Measurements from ENCODE around the gene CDH22. TPM values are rescaled to one million over a fixed set of nuclear protein-coding genes. Genes with fewer than 3 reads are reported as not detected.

The CDH22 gene
- total RNA-seq, result not detected in 2 replicates

DNA sequence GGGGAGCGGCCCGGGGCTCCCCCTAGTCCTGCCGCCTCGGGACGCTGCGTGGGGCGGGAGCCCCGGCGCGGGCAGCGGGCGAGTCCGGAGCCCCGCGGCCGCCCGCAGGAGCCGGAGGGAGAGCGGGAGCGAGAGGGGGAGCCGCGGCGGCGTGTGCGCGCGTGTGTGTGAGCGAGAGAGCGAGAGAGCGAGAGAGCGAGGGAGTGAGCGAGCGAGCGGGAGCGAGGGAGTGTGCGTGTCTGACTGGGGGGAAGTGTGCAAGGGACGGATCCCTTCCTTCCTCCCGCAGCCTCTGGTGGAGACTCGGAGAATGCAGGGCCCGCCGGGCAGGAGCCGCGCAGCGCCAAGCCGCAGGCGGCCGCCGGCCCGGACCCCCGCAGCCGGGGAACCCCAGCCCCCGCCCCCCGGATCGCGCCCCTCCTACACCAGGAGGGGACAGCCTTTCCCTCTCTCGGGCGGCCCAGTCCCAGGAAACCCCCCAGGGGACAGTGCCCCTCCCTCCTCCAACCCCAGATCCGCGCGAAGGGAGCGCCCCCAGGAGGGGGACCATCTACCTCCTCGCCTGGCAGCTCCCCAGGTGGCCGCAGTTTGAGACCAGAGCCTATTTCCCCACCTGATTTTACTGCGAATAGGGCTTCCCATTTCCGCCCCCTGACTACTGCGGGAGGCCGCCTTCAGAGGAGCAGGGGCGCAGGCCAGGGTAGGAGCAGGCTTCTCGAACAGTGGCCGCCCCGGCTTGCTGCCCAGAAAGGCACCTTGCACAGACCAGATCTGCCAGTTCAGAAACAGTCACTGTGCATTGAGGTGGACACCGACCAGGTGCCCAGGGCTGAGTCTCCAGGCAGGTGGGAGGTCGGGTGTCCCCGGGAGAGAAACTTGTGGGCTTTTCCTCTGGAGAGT is at the start of gene CDH22:
Gene CDH22 (minus strand): TSS at position 241 of the 900 bp plus-strand sequence. CDS start 57,204 bp downstream, outside the sequence.

Other genes starting within 250 kb of the CDH22 start
- gene NCOA5, start 218.5 kb downstream of the CDH22 start, total RNA-seq, result 6.5 and 12.0 TPM in 2 replicates
- gene CD40, start 190.2 kb downstream of the CDH22 start, total RNA-seq, result 2.0 and 3.9 TPM in 2 replicates
- 33.0 and 37.0 TPM in 2 replicates for gene ELMO2, start 98.1 kb upstream of the CDH22 start, total RNA-seq
- gene ZNF334, start 205.1 kb upstream of the CDH22 start, total RNA-seq, result 2.7 and 2.8 TPM in 2 replicates
- not detected in 2 replicates for gene OCSTAMP, start 242.2 kb upstream of the CDH22 start, total RNA-seq

Data from smooth muscle cell of the umbilical artery (primary cell).